ENCODE results near the gene ASCL2.

ASCL2 gene

GRCh38 chr11:2302306-2302895 lies 32.0 kb upstream of the ASCL2 start:
- Mint-ChIP-seq H3K4me1 (peaks cover 18% of the 10 kb centered on the region), H3K9me3 (no peaks in the 10 kb centered on the region), H3K36me3 (ENCODE audit: low read depth) (no peaks in the 10 kb centered on the region), H3K27ac (peak overlapping the region; percentile 85 to 100 (median 99)), H3K27me3 (ENCODE audit: low read depth) (peaks cover 1% of the 10 kb centered on the region), H3K4me3 (no peak overlapping the region)
- TF ChIP-seq CTCF (IDR thresholded peaks at IDR 0.05; ENCODE audit: unreplicated experiment in 3 of 3), result no peak

GRCh38 chr11:2301631-2302305 lies 31.4 kb upstream of the ASCL2 start, which contains the start of the genes C11orf21 and TSPAN32:
C11orf21 (minus strand) TSS chr11:2301918; CDS start chr11:2301808, 110 bp downstream.
TSPAN32 (plus strand) TSS chr11:2302013; CDS start chr11:2302150, 137 bp downstream.
- Mint-ChIP-seq H3K27me3 (ENCODE audit: low read depth) (peaks cover 3% of the 10 kb centered on the region), H3K4me1 (peaks cover 17% of the 10 kb centered on the region), H3K27ac (peak within 1 kb of the TSS; percentile 85 to 100 (median 99)), H3K9me3 (no peaks in the 10 kb centered on the region), H3K36me3 (ENCODE audit: low read depth) (no peaks in the 10 kb centered on the region), H3K4me3 (no peak within 1 kb of the TSS)
- TF ChIP-seq CTCF (IDR thresholded peaks at IDR 0.05; ENCODE audit: unreplicated experiment in 3 of 3), result no peak

- Mint-ChIP-seq H3K4me3 (no peak overlapping the region), H3K4me1 (peaks cover 11% of the 10 kb centered on the region), H3K27ac (peak overlapping the region in 2 of 3 experiments; percentile 64), H3K27me3 (ENCODE audit: low read depth) (peaks cover 3% of the 10 kb centered on the region), H3K36me3 (ENCODE audit: low read depth) (no peaks in the 10 kb centered on the region), H3K9me3 (no peaks in the 10 kb centered on the region)
- TF ChIP-seq CTCF (IDR thresholded peaks at IDR 0.05; ENCODE audit: unreplicated experiment in 3 of 3), result no peak
Measured at GRCh38 chr11:2300936-2301630, 30.7 kb upstream of the ASCL2 start.

- TF ChIP-seq CTCF (IDR thresholded peaks at IDR 0.05; ENCODE audit: unreplicated experiment in 3 of 3), result no peak
- H3K4me3 Mint-ChIP-seq, result no peak overlapping the region
- H3K27me3 Mint-ChIP-seq (ENCODE audit: low read depth), result peaks cover 3% of the 10 kb centered on the region
- H3K36me3 Mint-ChIP-seq (ENCODE audit: low read depth), result no peaks in the 10 kb centered on the region
- no peak overlapping the region for H3K27ac Mint-ChIP-seq
- peaks cover 5% of the 10 kb centered on the region for H3K4me1 Mint-ChIP-seq
- H3K9me3 Mint-ChIP-seq, result no peaks in the 10 kb centered on the region
Measured at GRCh38 chr11:2300290-2300935, 30.0 kb upstream of the ASCL2 start.

- H3K27me3 Mint-ChIP-seq (ENCODE audit: low read depth), result peaks cover 4% of the 10 kb centered on the region
- H3K4me3 Mint-ChIP-seq, result no peak overlapping the region
- TF ChIP-seq CTCF (IDR thresholded peaks at IDR 0.05; ENCODE audit: unreplicated experiment in 3 of 3), result no peak
Measured at GRCh38 chr11:2299773-2300172, 29.4 kb upstream of the ASCL2 start.

More at GRCh38 chr11:2299773-2300172, 29.4 kb upstream of the ASCL2 start:
- no peaks in the 10 kb centered on the region for H3K36me3 Mint-ChIP-seq (ENCODE audit: low read depth)
- peaks cover 5% of the 10 kb centered on the region for H3K4me1 Mint-ChIP-seq
- no peaks in the 10 kb centered on the region for H3K9me3 Mint-ChIP-seq
- H3K27ac Mint-ChIP-seq, result no peak overlapping the region
